ENCODE data around the gene ACAP1.

GRCh38 chr17:7357381-7357780 lies 21.1 kb downstream of the ACAP1 start:
- TF ChIP-seq CTCF (IDR thresholded peaks at IDR 0.05; ENCODE audit: low read depth, low read length, poor library complexity, severe bottlenecking) (no peak), EZH2phosphoT487 (IDR thresholded peaks at IDR 0.05; ENCODE audit: borderline replicate concordance, low read length) (no peak)

Measured in DOHH2 (cell line).